Small intestine (tissue), 7 donors: ENCODE results near the gene CFAP43. TPM values are rescaled to one million over a fixed set of nuclear protein-coding genes. Genes with fewer than 3 reads are reported as not detected.
"Not testable (repeated sequence)": the region's sequence is repeated elsewhere in the genome, so short reads cannot be mapped to it uniquely, and the experiment has no call there.

Source experiments
- DNase-seq, 2 donors: peaks; one replicate each; pipeline versions ENCODE4 v3.0.0 to v3.0.0-alpha.2; 2013
- FAIRE-seq: peaks from 2 replicates; lab custom pipeline; 2012; peaks lifted over from hg19 to GRCh38; lab: Jason Lieb, UNC
- H3K27ac ChIP-seq, 3 donors: one replicate each; pipeline ENCODE4 v1.5.1; 2013; ENCODE audit warnings: low read length in 2 of 3, mild to moderate bottlenecking in 2 of 3, control low read depth in 1 of 3, inconsistent platforms in 1 of 3, low read depth in 1 of 3, moderate library complexity in 1 of 3
- H3K27me3 ChIP-seq, 3 donors: one replicate each; pipeline ENCODE4 v1.6.1; 2013; ENCODE audit warnings: low read length in 3 of 3, inconsistent platforms in 1 of 3; ENCODE audit not compliant: control insufficient read depth in 3 of 3, insufficient read depth in 3 of 3
- H3K36me3 ChIP-seq, 3 donors: one replicate each; pipeline ENCODE4 v1.6.1; 2013; ENCODE audit warnings: low read length in 3 of 3, inconsistent platforms in 1 of 3, low read depth in 1 of 3, mild to moderate bottlenecking in 1 of 3, moderate library complexity in 1 of 3; ENCODE audit not compliant: control insufficient read depth in 3 of 3, insufficient read depth in 2 of 3
- H3K4me1 ChIP-seq, 3 donors: one replicate each; pipeline ENCODE4 v1.6.1; 2013; ENCODE audit warnings: low read length in 2 of 3, inconsistent platforms in 1 of 3, low read depth in 1 of 3, mild to moderate bottlenecking in 1 of 3, moderate library complexity in 1 of 3; ENCODE audit not compliant: control insufficient read depth in 3 of 3, insufficient read depth in 2 of 3
- H3K4me3 ChIP-seq, 3 donors: one replicate each; pipeline ENCODE4 v1.5.1; 2013; ENCODE audit warnings: low read length in 3 of 3, control low read depth in 1 of 3, inconsistent platforms in 1 of 3, low read depth in 1 of 3, mild to moderate bottlenecking in 1 of 3, moderate library complexity in 1 of 3
- H3K9me3 ChIP-seq, 2 donors: one replicate each; pipeline ENCODE4 v1.6.1; 2013; ENCODE audit warnings: low read depth in 1 of 2, low read length in 1 of 2; ENCODE audit not compliant: control insufficient read depth in 2 of 2, insufficient read depth in 1 of 2
- WGBS, 3 donors: extraction: QIAGEN DNeasy Blood & Tissue Kit; methylation state at CpG; one replicate each; pipeline ENCODE4 v1.1.7; 2013; 5-methylcytosine and 5-hydroxymethylcytosine counted together
- polyA plus RNA-seq, 4 donors: library from polyadenylated mRNA; stranded (reverse) in 3 of 4; unstranded in 1 of 4; fragments of 200-250 nt in 3 of 4; fragments of 120-200 nt in 1 of 4; gene quantifications; one replicate each; pipeline versions ENCODE4 v1.2.1 to v1.2.3, GENCODE V29; 2013
- donor health status: healthy with polysubstance abuse.
- donor health status: control.
- donor health status: control.
- donor health status: Bipolar disorder and iron deficiency.
- donor health status: healthy.

CFAP43 gene
- polyA plus RNA-seq, 4 donors: 0.21 to 7.2 TPM; not detected in 2

DNA sequence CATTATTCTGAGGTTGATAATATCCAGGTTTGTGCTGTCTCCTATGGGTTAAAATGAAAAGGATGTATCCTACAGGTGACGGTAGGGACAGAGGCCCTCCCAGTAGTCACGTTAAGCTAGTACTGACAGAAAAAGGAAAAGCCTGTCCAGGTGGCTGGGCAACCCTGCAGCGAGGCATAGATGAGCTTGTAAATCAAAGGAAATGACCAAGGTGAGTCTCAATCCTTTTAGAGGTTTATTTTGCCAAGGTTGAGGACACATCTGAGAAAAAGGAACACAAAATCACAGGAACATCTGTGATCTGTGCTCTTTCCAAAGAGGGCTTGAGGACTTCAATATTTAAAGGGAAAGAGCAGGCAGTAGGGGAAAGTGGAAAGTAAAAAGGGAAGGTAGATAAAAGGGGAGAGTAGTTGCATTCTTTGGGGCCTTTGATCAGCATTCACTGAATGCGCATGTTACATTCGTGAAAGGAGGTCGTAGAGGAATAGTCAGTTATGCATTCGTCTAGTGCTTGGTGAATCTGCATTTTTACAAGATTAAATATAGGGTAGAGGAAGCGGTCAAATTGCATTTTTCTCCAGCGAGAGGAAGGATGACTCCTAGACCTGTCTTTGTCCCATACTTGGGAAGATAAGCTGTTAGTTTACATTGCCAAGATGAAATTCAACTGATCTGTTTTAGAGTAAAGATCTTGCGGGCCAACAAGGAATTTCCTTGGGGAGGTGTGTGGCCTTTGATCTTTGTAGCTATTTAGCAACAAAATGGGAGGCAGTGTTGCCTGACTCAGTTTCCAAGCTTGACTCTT lies 21.6 kb upstream of the CFAP43 start:
- no peak for FAIRE-seq

GRCh38 chr10:104253106-104253505 lies 20.9 kb upstream of the CFAP43 start:
- WGBS, 3 donors: 26 to 64% (median 55%) methylated on average over 2 of the region's 2 CpGs
- Histone ChIP-seq H3K9me3 (peaks cover 0 to 4% of the 10 kb centered on the region in 2 donors), H3K27me3 (no peaks in the 10 kb centered on the region), H3K36me3 (peaks cover under 1 to 7% (median 1%) of the 10 kb centered on the region in 3 donors), H3K4me3 (no peak overlapping the region), H3K27ac (peak overlapping the region in 2 of 3 donors; percentile 36 to 93), H3K4me1 (peaks cover 9 to 36% (median 12%) of the 10 kb centered on the region in 3 donors)
- peak; percentile 88 to 95 for DNase-seq
- no peak for FAIRE-seq

More for the DNA sequence above, 21.6 kb upstream of the CFAP43 start:
- H3K4me1 ChIP-seq: peaks cover 9 to 41% (median 12%) of the 10 kb centered on the region in 3 donors
- WGBS, 3 donors: 52 to 66% (median 57%) methylated on average over 10 of the region's 10 CpGs
- peak in 1 of 2 donors; percentile 33 for DNase-seq
- H3K9me3 ChIP-seq: peaks cover 0 to 4% of the 10 kb centered on the region in 2 donors
- H3K36me3 ChIP-seq: peaks cover 6 to 12% (median 7%) of the 10 kb centered on the region in 3 donors
- H3K27ac ChIP-seq: peak overlapping the region; percentile 89 to 97 (median 93)
- H3K27me3 ChIP-seq: no peaks in the 10 kb centered on the region
- H3K4me3 ChIP-seq: peak overlapping the region; percentile 80 to 86 (median 82)

DNA sequence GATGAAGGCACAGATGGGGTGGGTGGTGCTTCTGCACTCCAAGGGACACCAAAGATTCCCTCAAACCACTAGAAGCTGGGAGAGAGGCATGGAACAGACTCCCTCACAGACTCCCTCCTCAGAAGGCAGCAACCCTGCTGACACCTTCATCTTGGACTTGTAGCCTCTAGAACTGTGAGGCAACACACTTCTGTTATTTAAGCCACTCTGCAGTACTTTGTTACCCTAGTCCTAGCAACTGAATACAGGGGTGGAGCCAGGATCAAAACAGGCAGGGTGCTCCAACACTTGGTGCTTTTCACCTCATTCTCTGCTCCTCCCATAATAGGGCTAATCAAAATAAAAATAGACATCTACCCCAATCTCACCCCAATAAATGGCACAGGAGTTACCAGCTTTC lies 20.2 kb upstream of the CFAP43 start:
- Histone ChIP-seq H3K4me1 (peaks cover 9 to 34% (median 12%) of the 10 kb centered on the region in 3 donors), H3K27ac (peak overlapping the region in 1 of 3 donors; percentile 62), H3K27me3 (no peaks in the 10 kb centered on the region), H3K36me3 (peaks cover 0 to 2% (median 0%) of the 10 kb centered on the region in 3 donors), H3K9me3 (peaks cover 0 to 4% of the 10 kb centered on the region in 2 donors), H3K4me3 (no peak overlapping the region)
- FAIRE-seq (no peak), DNase-seq (peak; percentile 60 to 72)

DNA sequence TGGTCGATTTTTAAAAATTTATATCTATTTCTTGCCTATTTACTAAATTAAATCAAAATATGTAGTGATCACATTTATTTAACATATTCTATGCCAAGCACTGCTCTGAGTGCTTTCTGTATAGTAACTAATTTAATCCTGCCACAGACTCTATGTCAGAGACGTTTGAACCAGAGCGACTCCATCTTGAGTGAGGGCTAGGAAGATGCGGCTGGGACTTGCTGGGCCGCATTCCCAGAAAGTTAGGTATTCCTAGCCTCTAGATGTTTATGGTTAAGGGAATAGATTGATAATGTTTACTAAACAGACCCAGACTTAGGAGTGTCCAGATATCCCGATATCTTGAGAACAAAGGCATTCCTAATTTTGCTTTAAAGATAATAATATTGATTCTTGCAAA lies 19.3 kb upstream of the CFAP43 start:
- H3K36me3 ChIP-seq: no peaks in the 10 kb centered on the region
- H3K27ac ChIP-seq: peak overlapping the region in 1 of 3 donors; percentile 69
- FAIRE-seq (no peak), DNase-seq (no peak)
- 86 to 89% (median 87%) methylated on average over 6 of the region's 6 CpGs for WGBS, 3 donors
- H3K27me3 ChIP-seq: no peaks in the 10 kb centered on the region
- H3K9me3 ChIP-seq: peaks cover 0 to 10% of the 10 kb centered on the region in 2 donors
- H3K4me1 ChIP-seq: peaks cover 9 to 34% (median 10%) of the 10 kb centered on the region in 3 donors
- H3K4me3 ChIP-seq: no peak overlapping the region

- Histone ChIP-seq H3K9me3 (peaks cover 0 to 10% of the 10 kb centered on the region in 2 donors), H3K4me3 (no peak overlapping the region), H3K27ac (peak overlapping the region in 1 of 3 donors; percentile 69), H3K36me3 (no peaks in the 10 kb centered on the region), H3K27me3 (no peaks in the 10 kb centered on the region), H3K4me1 (peaks cover 9 to 34% (median 10%) of the 10 kb centered on the region in 3 donors)
- DNase-seq: peak; percentile 60 to 61
- no peak for FAIRE-seq
- 3 to 38% (median 13%) methylated on average over 1 of the region's 1 CpG for WGBS, 3 donors
Observed at GRCh38 chr10:104250371-104250770, 18.2 kb upstream of the CFAP43 start.

- not testable (repeated sequence) for FAIRE-seq, DNase-seq, H3K36me3 ChIP-seq, H3K4me3 ChIP-seq, H3K9me3 ChIP-seq, H3K27me3 ChIP-seq, H3K27ac ChIP-seq
- 86 to 90% (median 89%) methylated on average over 11 of the region's 11 CpGs for WGBS, 3 donors
- H3K4me1 ChIP-seq: peaks cover 5 to 36% (median 8%) of the 10 kb centered on the region in 3 donors
Observed at GRCh38 chr10:104248931-104249330, 16.8 kb upstream of the CFAP43 start.

- FAIRE-seq (no peak), DNase-seq (no peak)
- Histone ChIP-seq H3K4me3 (no peak overlapping the region), H3K27me3 (no peaks in the 10 kb centered on the region), H3K36me3 (no peaks in the 10 kb centered on the region), H3K9me3 (peaks cover 0 to 10% of the 10 kb centered on the region in 2 donors), H3K4me1 (peaks cover 0 to 35% (median 4%) of the 10 kb centered on the region in 3 donors), H3K27ac (no peak overlapping the region)
- 70 to 92% (median 74%) methylated on average over 3 of the region's 3 CpGs for WGBS, 3 donors
Observed at GRCh38 chr10:104247513-104248146, 15.5 kb upstream of the CFAP43 start.

GRCh38 chr10:104246976-104247375 lies 14.8 kb upstream of the CFAP43 start:
- DNase-seq: no peak
- Histone ChIP-seq H3K36me3 (no peaks in the 10 kb centered on the region), H3K27me3 (no peaks in the 10 kb centered on the region), H3K4me1 (peaks cover 0 to 30% (median under 1%) of the 10 kb centered on the region in 3 donors), H3K4me3 (no peak overlapping the region), H3K9me3 (peaks cover 0 to 6% of the 10 kb centered on the region in 2 donors), H3K27ac (no peak overlapping the region)
- WGBS, 3 donors: 57 to 65% (median 59%) methylated on average over 2 of the region's 2 CpGs
- FAIRE-seq: no peak
